MM.1S (cell line): Measurements from ENCODE around the gene CYTH1.

Source experiments
- DNase-seq: peaks from one replicate; pipeline ENCODE4 v3.0.0-alpha.2; 2015
- H2AFZ ChIP-seq: fragments of 300-600 bp; sonication (generic); 2 replicates; pipeline ENCODE4 v1.6.0; 2016; ENCODE audit warnings: antibody characterized with exemption, low read length
- H3F3A ChIP-seq: fragments of 300-600 bp; sonication (generic); 2 replicates; pipeline ENCODE4 v1.6.1; 2016; ENCODE audit warnings: mild to moderate bottlenecking, antibody characterized with exemption, low read length, moderate library complexity, mixed read lengths; ENCODE audit not compliant: insufficient read depth
- H3K27ac ChIP-seq: fragments of 300-600 bp; sonication (generic); 2 replicates; pipeline ENCODE4 v1.5.1; 2016; ENCODE audit warnings: mild to moderate bottlenecking, low read length
- H3K27me3 ChIP-seq: fragments of 300-600 bp; sonication (generic); replicated peaks from 2 replicates; pipeline ENCODE4 v1.6.0; 2016; ENCODE audit warnings: low read length; ENCODE audit not compliant: insufficient read depth
- H3K36me3 ChIP-seq: fragments of 300-600 bp; sonication (generic); replicated peaks from 2 replicates; pipeline ENCODE4 v1.6.1; 2016; ENCODE audit warnings: mild to moderate bottlenecking, low read length, mixed read lengths; ENCODE audit not compliant: insufficient read depth
- H3K4me1 ChIP-seq: fragments of 300-600 bp; sonication (generic); 2 replicates; pipeline ENCODE4 v1.6.1; 2016; ENCODE audit warnings: low read length, mixed read lengths
- H3K4me2 ChIP-seq: fragments of 300-600 bp; sonication (generic); 2 replicates; pipeline ENCODE4 v1.6.0; 2016; ENCODE audit warnings: low read depth, low read length
- H3K4me3 ChIP-seq: fragments of 300-600 bp; sonication (generic); 2 replicates; pipeline ENCODE4 v1.5.1; 2016; ENCODE audit warnings: low read length, mixed read lengths
- H3K79me2 ChIP-seq: fragments of 300-600 bp; sonication (generic); 2 replicates; pipeline ENCODE4 v1.6.1; 2016; ENCODE audit warnings: mixed run types, low read length, mixed read lengths
- H3K9ac ChIP-seq: fragments of 300-600 bp; sonication (generic); 2 replicates; pipeline ENCODE4 v1.6.1; 2016; ENCODE audit warnings: low read length, mixed read lengths
- H3K9me2 ChIP-seq: fragments of 300-600 bp; sonication (generic); replicated peaks from 2 replicates; pipeline ENCODE4 v1.6.1; 2016; ENCODE audit warnings: mild to moderate bottlenecking, low read length, mixed read lengths; ENCODE audit not compliant: insufficient read depth
- H3K9me3 ChIP-seq: fragments of 300-600 bp; sonication (generic); replicated peaks from 2 replicates; pipeline ENCODE4 v1.6.1; 2016; ENCODE audit warnings: mild to moderate bottlenecking, low read length, mixed read lengths; ENCODE audit not compliant: insufficient read depth
- H4K20me1 ChIP-seq: fragments of 300-600 bp; sonication (generic); 2 replicates; pipeline ENCODE4 v1.6.1; 2016; ENCODE audit warnings: mild to moderate bottlenecking, low read length, moderate library complexity, mixed read lengths; ENCODE audit not compliant: insufficient read depth
- EZH2 ChIP-seq: fragments of 300-600 bp; sonication (generic); optimal IDR thresholded peaks from 2 replicates; pipeline ENCODE3; 2017; ENCODE audit warnings: low read depth, mild to moderate bottlenecking, antibody characterized with exemption, low read length, mixed read lengths
- EZH2phosphoT487 ChIP-seq: fragments of 300-600 bp; sonication (generic); IDR thresholded peaks from 2 replicates; pipeline ENCODE4 v1.6.1; 2018; ENCODE audit warnings: antibody characterized with exemption, low read length
- TF ChIP-seq, protein P1 (sequence below): fragments of 300-600 bp; sonication (generic); IDR thresholded peaks from 2 replicates; pipeline ENCODE4 v1.5.1; 2016; ENCODE audit warnings: antibody characterized with exemption, low read length, mixed read lengths

Gene CYTH1

DNA sequence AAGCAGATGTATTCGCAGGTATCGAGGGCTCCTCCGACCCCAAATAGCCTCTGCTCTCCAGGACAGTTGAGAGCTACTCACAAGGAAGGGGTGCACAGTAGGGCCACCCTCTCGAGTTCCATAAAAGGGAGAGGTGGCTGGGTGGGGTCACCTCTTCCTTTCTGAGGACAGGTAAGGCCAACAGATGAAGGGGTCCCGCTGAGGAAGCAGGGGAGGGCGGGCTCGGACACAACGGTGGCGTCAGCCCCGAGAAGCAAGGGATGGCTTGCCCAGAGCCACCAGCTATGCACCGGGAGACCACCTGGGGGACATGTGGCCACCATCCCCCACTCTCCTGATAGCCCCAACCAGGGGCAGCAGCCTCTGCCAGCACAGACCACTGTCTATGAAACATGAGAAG, 15.1 kb upstream of the CYTH1 start:
- H3K4me2 ChIP-seq = no peak overlapping the region
- no peaks in the 10 kb centered on the region for H3F3A ChIP-seq
- no peak for DNase-seq
- no peaks in the 10 kb centered on the region for H4K20me1 ChIP-seq
- TF ChIP-seq, protein P1, sequence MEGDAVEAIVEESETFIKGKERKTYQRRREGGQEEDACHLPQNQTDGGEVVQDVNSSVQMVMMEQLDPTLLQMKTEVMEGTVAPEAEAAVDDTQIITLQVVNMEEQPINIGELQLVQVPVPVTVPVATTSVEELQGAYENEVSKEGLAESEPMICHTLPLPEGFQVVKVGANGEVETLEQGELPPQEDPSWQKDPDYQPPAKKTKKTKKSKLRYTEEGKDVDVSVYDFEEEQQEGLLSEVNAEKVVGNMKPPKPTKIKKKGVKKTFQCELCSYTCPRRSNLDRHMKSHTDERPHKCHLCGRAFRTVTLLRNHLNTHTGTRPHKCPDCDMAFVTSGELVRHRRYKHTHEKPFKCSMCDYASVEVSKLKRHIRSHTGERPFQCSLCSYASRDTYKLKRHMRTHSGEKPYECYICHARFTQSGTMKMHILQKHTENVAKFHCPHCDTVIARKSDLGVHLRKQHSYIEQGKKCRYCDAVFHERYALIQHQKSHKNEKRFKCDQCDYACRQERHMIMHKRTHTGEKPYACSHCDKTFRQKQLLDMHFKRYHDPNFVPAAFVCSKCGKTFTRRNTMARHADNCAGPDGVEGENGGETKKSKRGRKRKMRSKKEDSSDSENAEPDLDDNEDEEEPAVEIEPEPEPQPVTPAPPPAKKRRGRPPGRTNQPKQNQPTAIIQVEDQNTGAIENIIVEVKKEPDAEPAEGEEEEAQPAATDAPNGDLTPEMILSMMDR = no peak
- no peak for TF ChIP-seq EZH2
- no peak for TF ChIP-seq EZH2phosphoT487
- no peaks in the 10 kb centered on the region for H3K27me3 ChIP-seq
- no peak overlapping the region for H2AFZ ChIP-seq
- H3K79me2 ChIP-seq = peaks cover 23% of the 10 kb centered on the region
- H3K9ac ChIP-seq = no peak overlapping the region
- no peak overlapping the region for H3K4me3 ChIP-seq
- no peak overlapping the region for H3K27ac ChIP-seq
- no peaks in the 10 kb centered on the region for H3K9me2 ChIP-seq
- no peaks in the 10 kb centered on the region for H3K9me3 ChIP-seq
- H3K36me3 ChIP-seq = peaks cover 11% of the 10 kb centered on the region
- no peaks in the 10 kb centered on the region for H3K4me1 ChIP-seq

DNA sequence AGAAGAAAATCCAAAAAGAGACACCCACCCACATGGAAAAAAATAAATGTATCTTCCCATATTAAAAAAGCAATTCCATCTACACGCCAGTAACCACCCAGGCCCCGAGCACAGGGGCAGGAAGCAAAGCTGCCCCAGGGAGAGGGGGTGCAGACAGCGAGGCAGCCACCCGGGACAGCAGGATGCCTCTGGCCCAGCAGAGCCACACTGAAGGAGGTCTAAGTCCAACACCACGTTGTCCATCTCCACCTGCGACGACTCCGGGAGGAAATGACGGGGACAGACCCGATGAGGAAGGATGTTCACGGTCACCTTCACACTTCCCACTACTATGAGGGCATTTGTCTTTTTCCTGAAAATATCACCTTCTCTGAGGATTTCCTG, 14.4 kb upstream of the CYTH1 start:
- H3K4me2 ChIP-seq = no peak overlapping the region
- H3F3A ChIP-seq = no peaks in the 10 kb centered on the region
- H3K27me3 ChIP-seq = no peaks in the 10 kb centered on the region
- H3K36me3 ChIP-seq = peaks cover 11% of the 10 kb centered on the region
- H3K79me2 ChIP-seq = peaks cover 20% of the 10 kb centered on the region
- no peak overlapping the region for H3K9ac ChIP-seq
- H3K4me3 ChIP-seq = no peak overlapping the region
- H3K9me2 ChIP-seq = no peaks in the 10 kb centered on the region
- H2AFZ ChIP-seq = no peak overlapping the region
- TF ChIP-seq EZH2phosphoT487 (no peak), EZH2 (no peak)
- TF ChIP-seq, protein P1 = no peak
- H3K9me3 ChIP-seq = no peaks in the 10 kb centered on the region
- H3K27ac ChIP-seq = no peak overlapping the region
- DNase-seq = no peak
- H3K4me1 ChIP-seq = no peaks in the 10 kb centered on the region
- H4K20me1 ChIP-seq = no peaks in the 10 kb centered on the region

DNA sequence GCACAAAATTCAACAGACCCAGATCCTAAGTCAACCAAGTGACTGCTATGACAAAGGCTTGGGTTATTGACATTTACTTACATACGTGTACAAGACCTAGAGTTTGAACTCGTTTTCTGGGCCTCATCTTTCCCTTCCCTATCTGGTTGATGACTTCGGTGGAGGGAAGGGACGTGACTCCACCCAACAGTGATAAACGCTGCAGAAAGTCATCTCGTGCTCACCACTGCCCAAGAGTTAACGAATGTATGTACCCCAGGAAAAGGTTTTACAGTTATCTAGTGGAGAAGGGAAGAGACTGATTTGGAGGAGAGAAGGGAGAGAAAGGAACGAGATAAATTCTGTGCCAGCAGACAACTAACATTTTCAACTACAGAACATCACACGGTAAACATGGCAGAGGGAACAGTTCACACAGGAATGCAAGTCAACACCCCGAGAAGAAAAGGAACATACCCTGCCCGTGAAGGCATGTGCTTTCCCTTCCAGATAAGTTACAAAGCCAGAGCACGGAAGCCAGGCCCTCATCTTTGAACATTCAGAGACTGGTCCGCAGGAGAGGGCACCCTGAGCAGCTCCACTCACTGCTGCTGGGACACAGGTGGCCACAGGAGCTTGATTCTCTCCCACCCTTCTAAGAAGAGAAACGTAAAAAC, 13.9 kb upstream of the CYTH1 start:
- H3F3A ChIP-seq = no peaks in the 10 kb centered on the region
- H3K27ac ChIP-seq = no peak overlapping the region
- H3K9me3 ChIP-seq = no peaks in the 10 kb centered on the region
- no peaks in the 10 kb centered on the region for H3K9me2 ChIP-seq
- peaks cover 11% of the 10 kb centered on the region for H3K36me3 ChIP-seq
- DNase-seq = no peak
- no peak overlapping the region for H3K4me2 ChIP-seq
- H3K79me2 ChIP-seq = peaks cover 16% of the 10 kb centered on the region
- no peak overlapping the region for H2AFZ ChIP-seq
- no peaks in the 10 kb centered on the region for H3K27me3 ChIP-seq
- no peak for TF ChIP-seq EZH2
- TF ChIP-seq, protein P1 = no peak
- no peak for TF ChIP-seq EZH2phosphoT487
- H3K4me3 ChIP-seq = no peak overlapping the region
- H3K9ac ChIP-seq = no peak overlapping the region
- H4K20me1 ChIP-seq = no peaks in the 10 kb centered on the region
- H3K4me1 ChIP-seq = no peaks in the 10 kb centered on the region
